ENCODE data around the gene POMP. TPM values are rescaled to one million over a fixed set of nuclear protein-coding genes. Genes with fewer than 3 reads are reported as not detected.

The POMP gene
- total RNA-seq, 1 experiment from 2014 or later, result 107 TPM

- no peaks in the 10 kb centered on the region for H3K79me2 ChIP-seq (ENCODE audit: insufficient read depth, low read length)
- no TSS peak for BruUV-seq (replicated peaks)
- H3K36me3 ChIP-seq (ENCODE audit: control insufficient read depth in 1 of 2, insufficient read depth in 2 of 2, low read length in 2 of 2), result no peaks in the 10 kb centered on the region
- H3K27ac ChIP-seq (ENCODE audit: low read depth, low read length), result no peak overlapping the region
- no peak for TF ChIP-seq EZH2 (IDR thresholded peaks at IDR 0.05)
- no peak overlapping the region for H3K4me2 ChIP-seq (ENCODE audit: low read length)
- no peak overlapping the region for H3K4me3 ChIP-seq (replicated peaks in 1 of 2; ENCODE audit: low read depth in 1 of 2, low read length in 2 of 2)
- H3K4me1 ChIP-seq (ENCODE audit: control insufficient read depth in 1 of 2, insufficient read depth in 2 of 2, low read length in 2 of 2), result peaks cover 7 to 16% of the 10 kb centered on the region in 2 experiments
- RAD21 ChIA-PET (ENCODE audit: low non-redundant PET in 1 of 2, low total read pairs in 2 of 2, uncharacterized antibody in 2 of 2, unreplicated experiment in 2 of 2), result no interaction called here
- POLR2A ChIA-PET, result no interaction called here
- no peak overlapping the region for H3K9ac ChIP-seq (ENCODE audit: low read length)
- DNase-seq (ENCODE audit: low read depth, low spot score), result no peak
- no peak for ATAC-seq
- no peaks in the 10 kb centered on the region for H3K9me3 ChIP-seq (ENCODE audit: control insufficient read depth in 1 of 2, insufficient read depth in 1 of 2, low read depth in 1 of 2, low read length in 2 of 2)
- no peaks in the 10 kb centered on the region for H3K9me2 ChIP-seq (ENCODE audit: insufficient read depth)
- no peaks in the 10 kb centered on the region for H3K27me3 ChIP-seq (ENCODE audit: insufficient read depth, low read length)
- H4K20me1 ChIP-seq (ENCODE audit: insufficient read depth), result no peaks in the 10 kb centered on the region
- CTCF ChIA-PET, result no interaction called here
- H2AFZ ChIP-seq (ENCODE audit: low read depth, low read length, poor library complexity, severe bottlenecking), result no peak overlapping the region
- intact Hi-C loops (cut with micrococcal nuclease), result no loop called here
Measured at GRCh38 chr13:28705461-28706083, 46.6 kb downstream of the POMP start.

GRCh38 chr13:28707629-28708427 is 48.9 kb downstream of the POMP start:
- DNase-seq (ENCODE audit: low read depth, low spot score) (no peak), ATAC-seq (no peak)
- Histone ChIP-seq H3K79me2 (ENCODE audit: insufficient read depth, low read length) (no peaks in the 10 kb centered on the region), H3K9me2 (ENCODE audit: insufficient read depth) (no peaks in the 10 kb centered on the region), H3K4me2 (ENCODE audit: low read length) (no peak overlapping the region), H3K9ac (ENCODE audit: low read length) (no peak overlapping the region), H3K9me3 (ENCODE audit: control insufficient read depth in 1 of 2, insufficient read depth in 1 of 2, low read depth in 1 of 2, low read length in 2 of 2) (no peaks in the 10 kb centered on the region), H3K4me3 (replicated peaks in 1 of 2; ENCODE audit: low read depth in 1 of 2, low read length in 2 of 2) (no peak overlapping the region), H3K27ac (ENCODE audit: low read depth, low read length) (no peak overlapping the region), H4K20me1 (ENCODE audit: insufficient read depth) (no peaks in the 10 kb centered on the region), H2AFZ (ENCODE audit: low read depth, low read length, poor library complexity, severe bottlenecking) (no peak overlapping the region), H3K27me3 (ENCODE audit: insufficient read depth, low read length) (no peaks in the 10 kb centered on the region), H3K4me1 (ENCODE audit: control insufficient read depth in 1 of 2, insufficient read depth in 2 of 2, low read length in 2 of 2) (peaks cover 7 to 17% of the 10 kb centered on the region in 2 experiments), H3K36me3 (ENCODE audit: control insufficient read depth in 1 of 2, insufficient read depth in 2 of 2, low read length in 2 of 2) (no peaks in the 10 kb centered on the region)
- ChIA-PET POLR2A (no interaction called here), RAD21 (ENCODE audit: low non-redundant PET in 1 of 2, low total read pairs in 2 of 2, uncharacterized antibody in 2 of 2, unreplicated experiment in 2 of 2) (no interaction called here), CTCF (no interaction called here)
- BruUV-seq (replicated peaks), result no TSS peak
- intact Hi-C loops (cut with micrococcal nuclease), result no loop called here
- TF ChIP-seq, protein P1, sequence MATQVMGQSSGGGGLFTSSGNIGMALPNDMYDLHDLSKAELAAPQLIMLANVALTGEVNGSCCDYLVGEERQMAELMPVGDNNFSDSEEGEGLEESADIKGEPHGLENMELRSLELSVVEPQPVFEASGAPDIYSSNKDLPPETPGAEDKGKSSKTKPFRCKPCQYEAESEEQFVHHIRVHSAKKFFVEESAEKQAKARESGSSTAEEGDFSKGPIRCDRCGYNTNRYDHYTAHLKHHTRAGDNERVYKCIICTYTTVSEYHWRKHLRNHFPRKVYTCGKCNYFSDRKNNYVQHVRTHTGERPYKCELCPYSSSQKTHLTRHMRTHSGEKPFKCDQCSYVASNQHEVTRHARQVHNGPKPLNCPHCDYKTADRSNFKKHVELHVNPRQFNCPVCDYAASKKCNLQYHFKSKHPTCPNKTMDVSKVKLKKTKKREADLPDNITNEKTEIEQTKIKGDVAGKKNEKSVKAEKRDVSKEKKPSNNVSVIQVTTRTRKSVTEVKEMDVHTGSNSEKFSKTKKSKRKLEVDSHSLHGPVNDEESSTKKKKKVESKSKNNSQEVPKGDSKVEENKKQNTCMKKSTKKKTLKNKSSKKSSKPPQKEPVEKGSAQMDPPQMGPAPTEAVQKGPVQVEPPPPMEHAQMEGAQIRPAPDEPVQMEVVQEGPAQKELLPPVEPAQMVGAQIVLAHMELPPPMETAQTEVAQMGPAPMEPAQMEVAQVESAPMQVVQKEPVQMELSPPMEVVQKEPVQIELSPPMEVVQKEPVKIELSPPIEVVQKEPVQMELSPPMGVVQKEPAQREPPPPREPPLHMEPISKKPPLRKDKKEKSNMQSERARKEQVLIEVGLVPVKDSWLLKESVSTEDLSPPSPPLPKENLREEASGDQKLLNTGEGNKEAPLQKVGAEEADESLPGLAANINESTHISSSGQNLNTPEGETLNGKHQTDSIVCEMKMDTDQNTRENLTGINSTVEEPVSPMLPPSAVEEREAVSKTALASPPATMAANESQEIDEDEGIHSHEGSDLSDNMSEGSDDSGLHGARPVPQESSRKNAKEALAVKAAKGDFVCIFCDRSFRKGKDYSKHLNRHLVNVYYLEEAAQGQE (IDR thresholded peaks at IDR 0.05; ENCODE audit: low read depth), result no peak
- no peak for TF ChIP-seq EZH2 (IDR thresholded peaks at IDR 0.05)
- TF ChIP-seq POLR2AphosphoS5 (IDR thresholded peaks at IDR 0.05; ENCODE audit: low read depth, low read length), result no peak
- TF ChIP-seq EZH2phosphoT487 (IDR thresholded peaks at IDR 0.05; ENCODE audit: borderline replicate concordance), result no peak
- TF ChIP-seq EGR1 (IDR thresholded peaks at IDR 0.05; ENCODE audit: low read depth), result no peak
- TF ChIP-seq FOSL1 (IDR thresholded peaks at IDR 0.05; ENCODE audit: low read depth), result no peak
- no peak for TF ChIP-seq ZBTB33 (IDR thresholded peaks at IDR 0.05; ENCODE audit: extremely low read depth, insufficient replicate concordance, low read length)
- TF ChIP-seq ELF1 (IDR thresholded peaks at IDR 0.05; ENCODE audit: borderline replicate concordance, low read depth), result no peak
- TF ChIP-seq MAX (IDR thresholded peaks at IDR 0.05), result no peak
- TF ChIP-seq SP1 (IDR thresholded peaks at IDR 0.05; ENCODE audit: low read depth), result no peak
- no peak for TF ChIP-seq SIN3A (IDR thresholded peaks at IDR 0.05; ENCODE audit: low read depth)
- TF ChIP-seq ZFX (IDR thresholded peaks at IDR 0.05), result no peak

All from HCT116 (cell line).